ENCODE data around the gene ABCD1.

DNA sequence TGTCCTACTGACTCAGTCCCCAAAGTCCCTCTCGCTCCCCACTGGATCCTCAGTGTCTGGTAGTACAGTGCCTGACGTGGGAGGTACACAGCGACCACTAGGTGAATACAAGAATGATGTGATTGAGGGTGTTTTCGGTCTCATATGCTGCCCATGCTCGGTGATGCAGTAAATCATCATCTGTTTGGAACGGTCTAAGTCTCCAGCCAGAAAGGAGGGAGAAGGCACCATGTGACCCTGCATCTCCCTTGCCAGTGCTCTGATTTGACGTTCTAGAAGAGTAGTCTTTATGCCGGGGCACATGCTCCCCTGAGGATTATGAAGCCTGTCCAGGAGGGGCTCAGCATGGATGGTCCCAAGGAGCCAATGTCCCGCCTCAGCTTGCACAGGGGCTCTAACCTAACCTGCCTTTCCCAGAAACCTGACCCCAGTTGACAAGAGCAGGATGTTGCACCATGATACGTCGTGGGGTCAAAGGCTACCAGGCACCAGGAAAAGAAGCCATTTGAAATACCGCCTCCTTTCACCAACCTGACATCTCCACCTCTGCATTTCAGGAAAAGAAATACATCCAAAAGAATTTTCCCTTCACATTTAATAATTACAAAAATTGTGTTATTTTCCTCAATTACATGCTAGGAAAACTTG lies 25.6 kb downstream of the ABCD1 start:
- no peak for TF ChIP-seq POLR2AphosphoS5 (IDR thresholded peaks at IDR 0.05; ENCODE audit: low read depth, low read length)
- TF ChIP-seq SPI1 (IDR thresholded peaks at IDR 0.05; ENCODE audit: low read depth, low read length), result no peak
- TF ChIP-seq POLR2A (IDR thresholded peaks at IDR 0.05; ENCODE audit: low read depth, low read length), result no peak
- TF ChIP-seq TAF1 (IDR thresholded peaks at IDR 0.05; ENCODE audit: low read depth, low read length), result no peak

Data from GM12891 (cell line).